ENCODE results near the gene SLC16A13. TPM values are rescaled to one million over a fixed set of nuclear protein-coding genes. Genes with fewer than 3 reads are reported as not detected.

SLC16A13 gene
- total and polyA plus RNA-seq, 2 donors (not counting 3 experiments of a cell fraction or from before 2014, with no cell fraction given): 16.8 to 24.7 TPM

- H3K79me2 ChIP-seq (ENCODE audit: control insufficient read depth, insufficient read depth, low read length): peaks cover 49% of the 10 kb centered on the region
- no peaks in the 10 kb centered on the region for H3K27me3 ChIP-seq (ENCODE audit: control insufficient read depth in 2 of 2, insufficient read depth in 2 of 2, low read length in 2 of 2)
- no peak for FAIRE-seq
- DNase-seq (ENCODE audit: low read depth, low spot score): peak; percentile 78
- TSS peak; percentile 82 for BruUV-seq (replicated peaks)
- H3K4me2 ChIP-seq (ENCODE audit: insufficient read depth, low read length): peak within 1 kb of the TSS; percentile 79
- peaks cover 21 to 31% of the 10 kb centered on the region in 2 experiments for H3K36me3 ChIP-seq (ENCODE audit: control insufficient read depth in 2 of 2, extremely low read depth in 1 of 2, insufficient read depth in 2 of 2, low read length in 2 of 2)
- POLR2A ChIA-PET: interaction anchor here (0.7 to 3.4 kb wide), 6 partner anchors 8 to 1441 kb away, joined by 3 to 23 read pairs (median 6); partner anchors contain the start of genes RNASEK and SLC16A13
- peak within 1 kb of the TSS; percentile 100 for H3K9ac ChIP-seq (replicated peaks; ENCODE audit: extremely low read depth, insufficient read depth, low read length)
- CTCF ChIA-PET: interaction anchor here (0.8 to 5.2 kb wide), 12 partner anchors 13 to 357 kb away, joined by 3 to 91 read pairs (median 8); partner anchors contain the start of gene SLC16A13
- no peaks in the 10 kb centered on the region for H3K9me1 ChIP-seq (replicated peaks; ENCODE audit: control insufficient read depth, extremely low read depth, insufficient read depth, low read length)
- H3K4me3 ChIP-seq (replicated peaks in 1 of 3; ENCODE audit: insufficient read depth in 1 of 3, low read depth in 1 of 3, low read length in 3 of 3): peak within 1 kb of the TSS; percentile 59 to 90 (median 76)
- dilution Hi-C loops (cut with MboI; ENCODE audit: extremely low pct_ligation_motif_present, low sequenced_read_pairs): no loop called here
- peak within 1 kb of the TSS; percentile 96 for H3K27ac ChIP-seq (ENCODE audit: insufficient read depth, low read depth, low read length)
- no peaks in the 10 kb centered on the region for H3K9me3 ChIP-seq (replicated peaks; ENCODE audit: control insufficient read depth, insufficient read depth, low read length)
- no peaks in the 10 kb centered on the region for H4K20me1 ChIP-seq (replicated peaks; ENCODE audit: control insufficient read depth, extremely low read depth, insufficient read depth, low read length)
- H3K4me1 ChIP-seq (ENCODE audit: control insufficient read depth, extremely low read depth, insufficient read depth, low read length): peaks cover 66% of the 10 kb centered on the region
- peak; percentile 62 for TF ChIP-seq POLR2AphosphoS5 (IDR thresholded peaks at IDR 0.05; ENCODE audit: insufficient read depth, low read depth, low read length)
- TF ChIP-seq CTCF (IDR thresholded peaks at IDR 0.05; ENCODE audit: extremely low read depth in 1 of 2, insufficient read depth in 1 of 2, low read depth in 1 of 2, low read length in 2 of 2): peak in 1 of 2 donors; percentile 2
- TF ChIP-seq POLR2A (IDR thresholded peaks at IDR 0.05; ENCODE audit: low read depth, low read length): peak; percentile 82
- no peak for TF ChIP-seq GATA2 (IDR thresholded peaks at IDR 0.05; ENCODE audit: insufficient read depth, insufficient read length, low read depth, low read length)
- TF ChIP-seq FOS (IDR thresholded peaks at IDR 0.05; ENCODE audit: borderline replicate concordance, insufficient read depth, low read length): no peak
- TF ChIP-seq EZH2 (IDR thresholded peaks at IDR 0.05; ENCODE audit: borderline replicate concordance, low read depth, low read length, severe bottlenecking): no peak
- intact Hi-C loops (cut with micrococcal nuclease): loop anchor here (1.0 to 10.0 kb wide), 5 partner anchors 9 to 832 kb away; partner anchors contain the start of genes CYB5D1, NAA38 and TMEM88
- no peak within 1 kb of the TSS for H2AFZ ChIP-seq (ENCODE audit: low read depth, low read length)
Observed at GRCh38 chr17:7022781-7023571, 12.8 kb upstream of the SLC16A13 start, which contains the start of gene BCL6B. Gene BCL6B, plus strand, starts transcription at chr17:7023050. Its CDS starts 622 bp downstream, at chr17:7023672.
